Panc1 (cell line): ENCODE measurements around the gene IGLON5.

Experiments used
- CTCF ChIP-seq: fragments of 450-650 bp; IDR thresholded peaks from 2 replicates; pipeline ENCODE4 v1.5.1; 2017; ENCODE audit warnings: mild to moderate bottlenecking
- POLR2AphosphoS5 ChIP-seq: IDR thresholded peaks from 2 replicates; pipeline ENCODE4 v1.6.1; 2012; ENCODE audit warnings: mild to moderate bottlenecking, low read depth, low read length, moderate library complexity
- REST ChIP-seq, 2 experiments: IDR thresholded peaks; 2 replicates each; pipeline ENCODE4 v1.6.1; 2011 to 2012; ENCODE audit warnings: low read depth in 2 of 2, control low read depth in 1 of 2, low read length in 1 of 2, mild to moderate bottlenecking in 1 of 2, moderate library complexity in 1 of 2; ENCODE audit not compliant: insufficient read depth in 1 of 2
- SIN3A ChIP-seq: IDR thresholded peaks from 2 replicates; pipeline ENCODE4 v1.6.1; 2012; ENCODE audit warnings: low read depth, mild to moderate bottlenecking, low read length, moderate library complexity, borderline replicate concordance; ENCODE audit not compliant: insufficient read depth

- TF ChIP-seq SIN3A (no peak), CTCF (no peak), POLR2AphosphoS5 (no peak), REST (IDR thresholded peaks at IDR 0.05; ENCODE audit: insufficient read depth in 1 of 2, low read depth in 2 of 2, low read length in 1 of 2) (peak; percentile 66 to 79)
These were observed 30.6 kb downstream of the IGLON5 start, which contains the start of gene VSIG10L for GRCh38 chr19:51341976-51342580.
